Nephron (organoid): ENCODE data around the gene ZFAND4.

Experiments used
- H3K27ac Mint-ChIP-seq, 3 experiments: 2 replicates each; pipeline ENCODE4 v1.8.0; 2020; ENCODE audit warnings: mixed read lengths in 3 of 3, mild to moderate bottlenecking in 2 of 3, moderate library complexity in 1 of 3
- H3K27me3 Mint-ChIP-seq: 2 replicates; pipeline ENCODE4 v1.8.0; 2021; ENCODE audit warnings: low read depth, mild to moderate bottlenecking, moderate library complexity, mixed read lengths
- H3K36me3 Mint-ChIP-seq: 2 replicates; pipeline ENCODE4 v1.8.0; 2020; ENCODE audit warnings: low read depth, mixed read lengths
- H3K4me1 Mint-ChIP-seq: 2 replicates; pipeline ENCODE4 v1.8.0; 2020; ENCODE audit warnings: mixed read lengths
- H3K4me3 Mint-ChIP-seq, 3 experiments: 2 replicates each; pipeline ENCODE4 v1.8.0; 2020; ENCODE audit warnings: mild to moderate bottlenecking in 3 of 3, mixed read lengths in 3 of 3, moderate library complexity in 2 of 3
- H3K9me3 Mint-ChIP-seq: 2 replicates; pipeline ENCODE4 v1.8.0; 2020; ENCODE audit warnings: mixed read lengths
- TF ChIP-seq, protein P1 (sequence below), 3 experiments: fragments of 200-600 bp; sonication (generic); IDR thresholded peaks; one replicate each; pipeline ENCODE4 v1.5.0; 2021; ENCODE audit warnings: antibody characterized with exemption in 3 of 3; ENCODE audit not compliant: unreplicated experiment in 3 of 3

The ZFAND4 gene

DNA sequence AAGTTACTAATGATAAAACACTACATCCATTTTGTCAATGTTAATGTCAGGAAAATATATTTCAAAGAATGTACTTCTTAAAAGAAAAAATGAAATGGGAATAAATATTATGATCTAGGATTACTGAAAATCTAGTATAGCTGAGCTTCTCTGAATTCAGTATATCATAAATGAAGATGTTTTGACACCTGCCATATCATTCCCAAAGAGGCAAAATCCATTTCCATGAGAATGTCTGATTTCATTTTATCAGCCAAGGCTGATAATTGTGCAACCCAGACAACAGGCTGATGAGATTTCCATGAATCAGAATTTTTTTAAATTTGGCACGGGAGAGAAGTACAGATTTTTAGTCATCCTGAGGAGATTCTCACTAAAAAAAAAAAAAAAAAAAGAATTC, 32.5 kb downstream of the ZFAND4 start:
- peaks cover 42% of the 10 kb centered on the region for H3K36me3 Mint-ChIP-seq
- no peaks in the 10 kb centered on the region for H3K4me1 Mint-ChIP-seq
- no peak overlapping the region for H3K4me3 Mint-ChIP-seq
- TF ChIP-seq, protein P1, sequence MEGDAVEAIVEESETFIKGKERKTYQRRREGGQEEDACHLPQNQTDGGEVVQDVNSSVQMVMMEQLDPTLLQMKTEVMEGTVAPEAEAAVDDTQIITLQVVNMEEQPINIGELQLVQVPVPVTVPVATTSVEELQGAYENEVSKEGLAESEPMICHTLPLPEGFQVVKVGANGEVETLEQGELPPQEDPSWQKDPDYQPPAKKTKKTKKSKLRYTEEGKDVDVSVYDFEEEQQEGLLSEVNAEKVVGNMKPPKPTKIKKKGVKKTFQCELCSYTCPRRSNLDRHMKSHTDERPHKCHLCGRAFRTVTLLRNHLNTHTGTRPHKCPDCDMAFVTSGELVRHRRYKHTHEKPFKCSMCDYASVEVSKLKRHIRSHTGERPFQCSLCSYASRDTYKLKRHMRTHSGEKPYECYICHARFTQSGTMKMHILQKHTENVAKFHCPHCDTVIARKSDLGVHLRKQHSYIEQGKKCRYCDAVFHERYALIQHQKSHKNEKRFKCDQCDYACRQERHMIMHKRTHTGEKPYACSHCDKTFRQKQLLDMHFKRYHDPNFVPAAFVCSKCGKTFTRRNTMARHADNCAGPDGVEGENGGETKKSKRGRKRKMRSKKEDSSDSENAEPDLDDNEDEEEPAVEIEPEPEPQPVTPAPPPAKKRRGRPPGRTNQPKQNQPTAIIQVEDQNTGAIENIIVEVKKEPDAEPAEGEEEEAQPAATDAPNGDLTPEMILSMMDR (IDR thresholded peaks at IDR 0.05; ENCODE audit: unreplicated experiment in 3 of 3), result no peak
- H3K27me3 Mint-ChIP-seq, result no peaks in the 10 kb centered on the region
- H3K27ac Mint-ChIP-seq, result no peak overlapping the region
- H3K9me3 Mint-ChIP-seq, result peaks cover 8% of the 10 kb centered on the region

DNA sequence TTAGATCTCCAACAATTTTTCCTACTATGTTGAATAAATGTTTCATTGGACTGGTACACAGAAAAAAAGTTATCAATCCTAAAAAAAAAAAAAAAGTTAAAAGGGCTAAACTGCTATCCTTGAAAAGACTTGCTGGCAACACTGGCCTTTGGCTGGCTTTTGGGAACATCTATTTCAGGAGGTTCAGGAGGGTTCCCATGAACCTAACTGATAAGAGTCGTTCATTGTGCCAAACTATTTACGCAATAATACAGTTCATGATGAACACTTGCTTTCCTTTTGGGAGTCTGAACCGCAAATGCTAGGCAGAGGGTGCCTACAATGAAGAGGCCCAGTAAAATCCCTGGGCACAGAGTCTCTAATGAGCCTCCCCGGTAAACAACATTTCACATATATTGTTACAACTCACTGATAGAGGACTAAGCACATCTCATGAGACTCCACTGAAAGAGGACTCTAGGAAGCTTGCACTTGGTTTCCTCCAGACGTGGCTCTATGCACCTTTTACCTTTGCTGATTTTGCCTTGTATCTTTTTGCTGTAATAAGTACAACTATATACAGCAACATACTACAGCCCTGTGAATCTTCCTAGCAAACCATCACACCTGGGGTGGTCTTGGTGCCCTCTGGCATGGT, 45.0 kb downstream of the ZFAND4 start:
- no peaks in the 10 kb centered on the region for H3K4me1 Mint-ChIP-seq

DNA sequence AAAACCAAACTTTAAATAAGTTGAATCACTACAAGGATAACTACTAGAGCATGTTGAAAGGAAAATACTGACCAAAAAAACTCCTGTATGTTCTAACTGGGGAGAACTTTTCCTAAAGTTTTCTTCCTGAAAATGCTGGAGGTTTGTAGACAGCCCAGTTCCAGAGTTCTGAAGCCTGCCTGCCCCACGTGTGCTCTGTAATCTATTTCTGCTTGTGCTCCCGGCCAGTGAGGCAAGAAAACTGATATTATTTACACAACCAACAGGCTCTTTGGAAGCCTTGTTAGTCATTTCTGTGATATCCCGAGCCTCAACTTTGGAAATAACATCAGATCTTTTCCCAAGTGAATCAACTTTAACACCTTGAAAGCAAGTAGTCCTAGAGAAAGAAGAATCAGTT, 46.7 kb downstream of the ZFAND4 start:
- TF ChIP-seq, protein P1 (IDR thresholded peaks at IDR 0.05; ENCODE audit: unreplicated experiment in 3 of 3), result no peak
- no peaks in the 10 kb centered on the region for H3K9me3 Mint-ChIP-seq
- H3K4me3 Mint-ChIP-seq, result no peak overlapping the region
- peaks cover 35% of the 10 kb centered on the region for H3K36me3 Mint-ChIP-seq
- H3K27ac Mint-ChIP-seq, result no peak overlapping the region
- H3K27me3 Mint-ChIP-seq, result no peaks in the 10 kb centered on the region
- H3K4me1 Mint-ChIP-seq, result no peaks in the 10 kb centered on the region

More for the DNA sequence above, 45.0 kb downstream of the ZFAND4 start:
- Mint-ChIP-seq H3K27ac (no peak overlapping the region), H3K9me3 (no peaks in the 10 kb centered on the region), H3K4me3 (no peak overlapping the region), H3K27me3 (no peaks in the 10 kb centered on the region), H3K36me3 (peaks cover 24% of the 10 kb centered on the region)
- TF ChIP-seq, protein P1 (IDR thresholded peaks at IDR 0.05; ENCODE audit: unreplicated experiment in 3 of 3), result no peak

DNA sequence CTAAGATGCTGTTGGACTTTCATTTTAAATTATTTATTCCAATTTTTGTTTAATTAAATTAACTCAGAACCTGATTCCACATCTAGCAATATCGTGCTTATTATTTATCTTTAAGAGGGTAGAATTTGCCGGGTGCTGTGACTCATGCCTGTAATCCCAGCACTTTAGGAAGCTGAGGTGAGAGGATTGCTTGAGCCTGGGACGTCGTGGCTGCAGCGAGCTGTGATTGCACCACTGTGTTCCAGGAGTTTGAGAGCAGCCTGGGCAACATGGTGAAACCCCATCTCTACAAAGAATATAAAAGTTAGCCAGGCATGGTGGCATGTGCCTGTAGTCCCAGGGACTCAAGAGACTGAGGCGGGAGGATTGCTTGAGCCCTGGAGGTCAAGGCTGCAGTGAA, 47.8 kb downstream of the ZFAND4 start:
- Mint-ChIP-seq H3K9me3 (no peaks in the 10 kb centered on the region), H3K27ac (no peak overlapping the region), H3K4me1 (no peaks in the 10 kb centered on the region), H3K27me3 (no peaks in the 10 kb centered on the region), H3K36me3 (peaks cover 39% of the 10 kb centered on the region), H3K4me3 (no peak overlapping the region)
- TF ChIP-seq, protein P1 (IDR thresholded peaks at IDR 0.05; ENCODE audit: unreplicated experiment in 3 of 3), result no peak

DNA sequence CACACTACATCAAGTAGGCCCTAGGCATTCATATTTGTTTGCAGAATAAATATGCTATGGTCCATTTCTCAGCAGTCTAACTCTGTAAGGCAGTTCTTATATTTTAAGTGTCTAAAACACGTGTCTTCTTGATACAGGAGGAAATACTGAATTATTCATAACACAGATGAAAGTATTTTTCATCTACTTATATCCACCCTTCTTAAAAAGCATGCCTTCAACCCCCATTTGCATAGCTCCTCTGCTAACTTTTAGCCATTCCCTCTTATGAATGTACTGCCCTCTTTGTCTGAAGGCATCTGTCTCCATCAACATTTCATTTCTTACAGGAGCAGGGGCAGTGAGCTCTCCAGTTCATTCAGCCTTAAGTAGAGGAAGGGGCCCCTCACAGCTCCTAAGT, 57.7 kb downstream of the ZFAND4 start:
- peaks cover 34% of the 10 kb centered on the region for H3K36me3 Mint-ChIP-seq
- H3K27me3 Mint-ChIP-seq, result no peaks in the 10 kb centered on the region
- no peaks in the 10 kb centered on the region for H3K9me3 Mint-ChIP-seq
- TF ChIP-seq, protein P1 (IDR thresholded peaks at IDR 0.05; ENCODE audit: unreplicated experiment in 3 of 3), result no peak
- H3K4me3 Mint-ChIP-seq, result no peak overlapping the region
- H3K27ac Mint-ChIP-seq, result no peak overlapping the region
- no peaks in the 10 kb centered on the region for H3K4me1 Mint-ChIP-seq

DNA sequence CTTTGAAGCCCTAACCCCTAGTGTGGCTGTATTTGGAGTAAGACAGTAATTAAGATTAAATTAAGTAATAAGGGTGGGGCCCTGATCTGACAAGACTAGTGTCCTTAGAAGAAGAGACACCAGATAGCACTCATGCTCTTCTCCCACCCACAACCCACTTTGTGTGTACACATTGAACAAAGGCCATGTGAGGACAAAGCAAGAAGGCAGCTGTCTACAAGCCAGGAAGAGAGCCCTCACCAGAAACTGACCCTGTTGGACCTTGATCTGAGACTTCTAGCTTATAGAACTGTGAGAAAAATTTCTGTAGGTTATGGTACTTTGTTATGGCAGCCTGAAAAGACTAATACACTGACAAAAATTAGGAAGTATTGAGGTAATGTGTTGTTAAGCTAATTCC, 59.8 kb downstream of the ZFAND4 start:
- no peaks in the 10 kb centered on the region for H3K9me3 Mint-ChIP-seq
- TF ChIP-seq, protein P1 (IDR thresholded peaks at IDR 0.05; ENCODE audit: unreplicated experiment in 3 of 3), result no peak
- H3K4me1 Mint-ChIP-seq, result no peaks in the 10 kb centered on the region
- H3K27me3 Mint-ChIP-seq, result no peaks in the 10 kb centered on the region
- no peak overlapping the region for H3K4me3 Mint-ChIP-seq
- no peak overlapping the region for H3K27ac Mint-ChIP-seq
- H3K36me3 Mint-ChIP-seq, result peaks cover 34% of the 10 kb centered on the region
